ENCODE measurements around the gene MCC. TPM values are rescaled to one million over a fixed set of nuclear protein-coding genes. Genes with fewer than 3 reads are reported as not detected.

The MCC gene
- total RNA-seq, 6 donors from 2014 or later = 12.1 to 67.1 (median 21.3) TPM

DNA sequence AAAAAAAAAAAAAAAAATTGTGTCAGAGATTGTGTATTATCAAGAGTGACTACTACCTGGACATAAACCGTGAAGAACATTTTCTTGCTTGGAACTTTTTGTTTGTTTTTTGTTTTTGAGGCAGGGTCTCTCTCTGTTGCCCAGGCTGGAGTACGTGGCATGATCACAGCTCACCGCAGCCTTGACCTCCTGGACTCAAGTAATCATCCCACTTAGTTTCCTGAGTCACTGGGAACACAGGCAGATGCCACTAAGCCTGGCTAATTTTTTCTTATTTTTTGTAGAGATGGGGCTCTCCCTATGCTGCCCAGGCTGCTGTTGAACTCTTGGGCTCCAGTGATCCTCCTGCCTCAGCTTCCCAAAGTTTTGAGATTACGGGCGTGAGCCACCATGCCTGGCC lies 485.8 kb downstream of the MCC start:
- no peak overlapping the region for H3K4me3 ChIP-seq
- ATAC-seq (ENCODE audit: low FRiP score in 2 of 2) = no peak
- WGBS, 2 donors = 94 to 95% methylated on average over 5 of the region's 5 CpGs
- TF ChIP-seq POLR2AphosphoS5 (IDR thresholded peaks at IDR 0.05) = no peak
- TF ChIP-seq EP300 (IDR thresholded peaks at IDR 0.05) = no peak
- TF ChIP-seq, protein P1, sequence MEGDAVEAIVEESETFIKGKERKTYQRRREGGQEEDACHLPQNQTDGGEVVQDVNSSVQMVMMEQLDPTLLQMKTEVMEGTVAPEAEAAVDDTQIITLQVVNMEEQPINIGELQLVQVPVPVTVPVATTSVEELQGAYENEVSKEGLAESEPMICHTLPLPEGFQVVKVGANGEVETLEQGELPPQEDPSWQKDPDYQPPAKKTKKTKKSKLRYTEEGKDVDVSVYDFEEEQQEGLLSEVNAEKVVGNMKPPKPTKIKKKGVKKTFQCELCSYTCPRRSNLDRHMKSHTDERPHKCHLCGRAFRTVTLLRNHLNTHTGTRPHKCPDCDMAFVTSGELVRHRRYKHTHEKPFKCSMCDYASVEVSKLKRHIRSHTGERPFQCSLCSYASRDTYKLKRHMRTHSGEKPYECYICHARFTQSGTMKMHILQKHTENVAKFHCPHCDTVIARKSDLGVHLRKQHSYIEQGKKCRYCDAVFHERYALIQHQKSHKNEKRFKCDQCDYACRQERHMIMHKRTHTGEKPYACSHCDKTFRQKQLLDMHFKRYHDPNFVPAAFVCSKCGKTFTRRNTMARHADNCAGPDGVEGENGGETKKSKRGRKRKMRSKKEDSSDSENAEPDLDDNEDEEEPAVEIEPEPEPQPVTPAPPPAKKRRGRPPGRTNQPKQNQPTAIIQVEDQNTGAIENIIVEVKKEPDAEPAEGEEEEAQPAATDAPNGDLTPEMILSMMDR (IDR thresholded peaks at IDR 0.05) = no peak
- TF ChIP-seq POLR2A (IDR thresholded peaks at IDR 0.05) = no peak
- DNase-seq = no peak
- no peaks in the 10 kb centered on the region for H3K27me3 ChIP-seq
- no peaks in the 10 kb centered on the region for H3K4me1 ChIP-seq
- peaks cover 14 to 47% (median 35%) of the 10 kb centered on the region in 4 donors for H3K36me3 ChIP-seq
- no peak overlapping the region for H3K27ac ChIP-seq
- no peaks in the 10 kb centered on the region for H3K9me3 ChIP-seq

DNA sequence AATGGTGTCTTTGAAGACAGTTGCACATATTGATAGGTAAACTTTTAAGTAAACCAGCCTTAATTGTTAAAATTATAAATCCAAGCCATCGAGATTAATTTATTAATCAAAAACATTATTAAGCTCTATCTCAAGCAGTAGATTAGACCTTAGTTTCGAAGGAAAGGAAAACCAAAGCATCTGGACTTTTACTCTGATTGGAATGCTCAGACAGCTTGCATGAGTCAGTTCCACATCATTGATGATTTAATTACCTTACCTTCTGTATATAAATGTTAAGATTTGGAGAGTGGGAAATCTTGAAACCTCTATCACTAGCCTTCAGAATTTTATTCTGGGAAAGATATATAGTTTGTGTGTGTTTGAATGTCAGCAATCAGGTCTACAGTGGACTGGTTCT lies 487.8 kb downstream of the MCC start:
- H3K4me1 ChIP-seq = no peaks in the 10 kb centered on the region
- no peaks in the 10 kb centered on the region for H3K9me3 ChIP-seq
- no peak overlapping the region for H3K4me3 ChIP-seq
- 91 to 93% methylated on average over 2 of the region's 2 CpGs for whole genome bisulfite sequencing, 2 donors
- no peaks in the 10 kb centered on the region for H3K27me3 ChIP-seq
- TF ChIP-seq POLR2AphosphoS5 (IDR thresholded peaks at IDR 0.05) (no peak), POLR2A (IDR thresholded peaks at IDR 0.05) (no peak), EP300 (IDR thresholded peaks at IDR 0.05) (no peak)
- TF ChIP-seq, protein P1 (IDR thresholded peaks at IDR 0.05) = no peak
- no peak for ATAC-seq (ENCODE audit: low FRiP score in 2 of 2)
- peaks cover 14 to 44% (median 32%) of the 10 kb centered on the region in 4 donors for H3K36me3 ChIP-seq
- H3K27ac ChIP-seq = no peak overlapping the region
- DNase-seq = no peak

DNA sequence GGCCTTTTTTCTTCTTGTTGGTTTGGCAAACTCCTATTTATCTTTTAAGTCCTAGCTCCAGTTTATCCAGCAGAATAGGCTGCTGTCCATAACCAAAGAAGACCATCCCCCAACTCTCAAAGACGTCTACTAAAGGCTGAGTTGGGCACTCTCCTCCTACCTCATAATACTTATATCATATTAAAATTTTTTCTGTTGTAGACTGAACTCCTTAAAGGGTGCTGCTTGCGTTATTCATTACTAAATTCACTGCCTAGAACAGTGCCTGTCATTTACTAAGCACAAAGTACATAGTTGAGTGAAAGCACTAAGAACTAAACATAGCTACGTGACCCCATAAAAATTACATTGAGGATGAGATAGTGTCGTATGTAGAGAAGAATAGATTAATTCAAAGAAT lies 490.0 kb downstream of the MCC start:
- no peaks in the 10 kb centered on the region for H3K4me1 ChIP-seq
- 87 to 93% methylated on average over 4 of the region's 4 CpGs for WGBS, 2 donors
- DNase-seq (no peak), ATAC-seq (ENCODE audit: low FRiP score in 2 of 2) (no peak)
- H3K4me3 ChIP-seq = no peak overlapping the region
- H3K27ac ChIP-seq = no peak overlapping the region
- no peak for TF ChIP-seq EP300 (IDR thresholded peaks at IDR 0.05)
- TF ChIP-seq POLR2AphosphoS5 (IDR thresholded peaks at IDR 0.05) = no peak
- TF ChIP-seq, protein P1 (IDR thresholded peaks at IDR 0.05) = no peak
- no peak for TF ChIP-seq POLR2A (IDR thresholded peaks at IDR 0.05)
- H3K27me3 ChIP-seq = no peaks in the 10 kb centered on the region
- H3K9me3 ChIP-seq = no peaks in the 10 kb centered on the region
- peaks cover 17 to 36% (median 28%) of the 10 kb centered on the region in 4 donors for H3K36me3 ChIP-seq

DNA sequence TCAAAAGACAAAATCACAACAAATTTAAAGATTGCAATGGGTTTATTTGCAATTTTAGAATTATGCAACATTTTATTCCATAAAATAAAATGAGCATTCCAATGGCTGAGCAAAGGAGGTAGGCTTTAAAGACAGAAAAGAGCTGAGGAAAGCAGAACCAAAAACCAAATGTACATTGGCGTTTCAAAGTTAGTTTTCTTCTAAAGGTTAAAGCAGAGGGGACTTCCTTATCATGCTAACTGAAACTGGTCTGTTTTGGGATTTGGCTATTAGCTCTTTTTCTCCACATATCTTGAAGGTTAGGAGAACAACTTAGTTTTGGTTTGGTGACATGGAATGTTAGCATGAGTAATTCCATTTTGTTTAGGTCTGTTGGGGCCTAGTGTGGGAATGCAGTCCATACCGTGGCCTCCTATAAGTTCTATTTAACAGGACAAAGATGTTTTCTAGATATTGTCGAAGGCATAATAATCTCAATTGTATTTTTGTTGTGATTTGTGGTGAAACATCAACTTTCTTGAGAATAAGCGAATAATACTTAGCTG lies 491.4 kb downstream of the MCC start:
- 89 to 91% methylated on average over 4 of the region's 4 CpGs for WGBS, 2 donors
- H3K27me3 ChIP-seq = no peaks in the 10 kb centered on the region
- DNase-seq = no peak
- H3K27ac ChIP-seq = no peak overlapping the region
- TF ChIP-seq POLR2A (IDR thresholded peaks at IDR 0.05) (no peak), EP300 (IDR thresholded peaks at IDR 0.05) (no peak)
- no peak overlapping the region for H3K4me3 ChIP-seq
- no peaks in the 10 kb centered on the region for H3K9me3 ChIP-seq
- no peaks in the 10 kb centered on the region for H3K4me1 ChIP-seq
- ATAC-seq (ENCODE audit: low FRiP score in 2 of 2) = no peak
- H3K36me3 ChIP-seq = peaks cover 6 to 26% (median 14%) of the 10 kb centered on the region in 4 donors

DNA sequence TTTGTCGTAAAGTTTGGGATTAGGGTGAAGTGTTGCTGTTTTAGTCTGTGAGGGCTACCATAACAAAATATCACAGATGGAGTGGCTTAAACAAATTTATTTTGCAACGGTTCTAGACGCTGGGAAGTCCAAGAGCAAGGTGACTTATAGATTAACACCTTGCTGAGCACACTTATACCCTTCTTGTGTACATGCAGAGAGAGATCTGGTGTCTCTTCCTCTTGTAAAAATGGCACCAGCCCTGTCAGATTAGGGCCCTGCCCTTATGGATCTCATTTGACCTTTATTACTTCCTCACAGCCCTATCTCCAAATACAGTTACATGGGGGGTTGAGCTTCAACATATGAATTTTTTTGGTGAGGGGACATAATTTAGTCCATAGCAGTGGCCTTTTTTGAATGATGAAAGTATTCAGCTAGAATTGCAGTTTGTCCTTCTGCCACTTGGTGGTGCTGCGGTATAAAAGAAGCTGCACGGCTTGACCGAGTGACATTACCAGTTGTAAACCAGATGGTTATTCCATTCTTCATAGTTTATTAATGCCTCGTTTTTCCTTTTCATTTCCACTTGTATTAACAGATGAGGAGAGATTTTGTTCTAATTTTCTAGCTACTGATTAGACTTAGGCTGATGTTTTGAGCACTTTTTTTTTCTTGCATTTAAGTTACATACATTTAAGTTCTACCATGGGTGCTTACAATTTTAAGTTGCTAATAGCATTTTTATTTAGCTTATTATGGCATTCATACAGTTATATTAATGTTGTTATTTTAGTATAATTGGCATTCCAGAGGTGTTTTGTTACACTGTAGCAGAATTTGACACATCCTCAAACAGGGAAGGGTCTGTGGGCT lies 492.3 kb downstream of the MCC start:
- peaks cover 3 to 17% (median 9%) of the 10 kb centered on the region in 4 donors for H3K36me3 ChIP-seq

More for the DNA sequence above, 492.3 kb downstream of the MCC start:
- DNase-seq (peak in 1 of 2 donors; percentile 60), ATAC-seq (ENCODE audit: low FRiP score in 2 of 2) (peak; percentile 78 to 86)
- WGBS, 2 donors = 21 to 24% methylated on average over 7 of the region's 7 CpGs
- Histone ChIP-seq H3K27ac (no peak overlapping the region), H3K9me3 (no peaks in the 10 kb centered on the region), H3K4me3 (no peak overlapping the region), H3K4me1 (no peaks in the 10 kb centered on the region), H3K27me3 (no peaks in the 10 kb centered on the region)
- TF ChIP-seq, protein P1 (IDR thresholded peaks at IDR 0.05) = peak; percentile 65 to 88 (median 82)
- no peak for TF ChIP-seq POLR2A (IDR thresholded peaks at IDR 0.05)
- TF ChIP-seq EP300 (IDR thresholded peaks at IDR 0.05) = no peak
- TF ChIP-seq POLR2AphosphoS5 (IDR thresholded peaks at IDR 0.05) = no peak

Measured in upper lobe of left lung (tissue), 6 donors.